Memory B cell (primary cell): Measurements from ENCODE around the gene FAM53B.

Source experiments
- ATAC-seq: fragments of 150-1000 bp; cut with Tn5 transposase; 2 replicates; pipeline ENCODE4 v1.10.0; 2021; ENCODE audit warnings: low read depth, mild to moderate bottlenecking, moderate library complexity
- DNase-seq, 2 donors: peaks; one replicate each; pipeline ENCODE4 v3.0.0; 2022; ENCODE audit warnings: low spot score in 2 of 2
- H3K27ac Mint-ChIP-seq: one replicate; pipeline ENCODE4 v1.8.0; 2022; ENCODE audit warnings: mild to moderate bottlenecking, moderate library complexity, mixed read lengths
- H3K27me3 Mint-ChIP-seq: one replicate; pipeline ENCODE4 v1.8.0; 2022; ENCODE audit warnings: mixed read lengths
- H3K36me3 Mint-ChIP-seq: one replicate; pipeline ENCODE4 v1.8.0; 2022; ENCODE audit warnings: mild to moderate bottlenecking, mixed read lengths
- H3K4me1 Mint-ChIP-seq: one replicate; pipeline ENCODE4 v1.8.0; 2022; ENCODE audit warnings: mixed read lengths
- H3K4me3 Mint-ChIP-seq: one replicate; pipeline ENCODE4 v1.8.0; 2022; ENCODE audit warnings: mild to moderate bottlenecking, moderate library complexity, mixed read lengths
- H3K9me3 Mint-ChIP-seq: one replicate; pipeline ENCODE4 v1.8.0; 2022; ENCODE audit warnings: mixed read lengths

Gene FAM53B

DNA sequence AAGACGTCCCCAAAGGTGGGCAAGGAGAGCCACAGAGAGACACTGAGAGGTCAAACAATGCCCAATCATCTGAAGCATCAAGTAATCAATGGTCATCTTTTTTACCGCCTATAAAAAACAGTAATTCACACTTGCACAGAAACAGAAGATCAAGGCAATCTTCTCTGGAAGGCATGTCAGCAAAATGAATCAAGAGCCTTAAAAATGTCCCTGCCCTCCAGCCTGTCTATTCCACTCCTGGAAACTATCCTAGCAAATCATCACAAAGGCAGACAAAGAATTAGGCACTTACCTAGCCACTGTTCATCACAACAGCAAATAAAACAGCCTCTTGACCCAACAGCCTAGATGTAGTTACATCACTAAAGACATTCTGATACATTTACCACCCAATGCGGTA is 48.9 kb downstream of the FAM53B start:
- Mint-ChIP-seq H3K4me3 (no peak overlapping the region), H3K36me3 (peaks cover 15% of the 10 kb centered on the region), H3K9me3 (no peaks in the 10 kb centered on the region), H3K4me1 (peaks cover 54% of the 10 kb centered on the region), H3K27ac (peak overlapping the region; percentile 95), H3K27me3 (no peaks in the 10 kb centered on the region)
- no peak for ATAC-seq
- DNase-seq = no peak

DNA sequence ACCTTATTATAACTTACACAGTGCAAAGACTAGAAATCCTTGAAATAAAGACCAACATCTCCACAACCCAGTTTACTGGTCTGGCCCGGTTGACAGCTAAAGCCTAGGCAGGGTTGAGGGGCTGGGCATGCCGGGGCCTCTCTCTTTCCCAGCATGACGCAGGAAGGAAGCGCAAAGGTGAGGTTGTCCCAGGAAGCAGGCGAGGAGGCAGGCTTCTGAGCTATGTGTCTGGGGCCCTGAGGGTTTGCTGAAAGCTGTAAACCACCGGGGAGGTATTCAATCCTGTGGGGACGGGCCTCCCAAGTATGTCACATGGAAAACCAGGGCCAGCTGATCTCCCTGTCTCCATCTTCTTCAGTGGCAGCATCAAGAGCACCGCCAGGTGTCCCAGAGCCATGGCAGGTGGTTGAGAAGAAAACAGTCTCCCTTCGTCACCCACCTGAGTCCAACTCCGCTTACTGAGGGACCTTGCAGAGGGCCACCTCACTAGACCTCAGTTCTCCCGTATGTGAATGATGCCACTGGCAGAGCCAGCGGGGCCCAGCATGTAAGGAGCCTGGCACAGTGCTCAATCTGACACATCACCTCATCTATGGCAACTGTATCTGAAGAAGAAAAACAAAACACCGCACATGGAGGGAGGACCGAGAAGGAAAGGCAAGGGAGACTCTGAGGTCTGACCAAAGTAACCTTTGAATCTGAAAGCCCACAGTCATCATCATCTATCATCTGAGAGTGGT is 49.5 kb downstream of the FAM53B start:
- no peak for DNase-seq
- no peak overlapping the region for H3K4me3 Mint-ChIP-seq
- ATAC-seq = no peak
- H3K27ac Mint-ChIP-seq = peak overlapping the region; percentile 95
- H3K9me3 Mint-ChIP-seq = no peaks in the 10 kb centered on the region
- no peaks in the 10 kb centered on the region for H3K27me3 Mint-ChIP-seq
- H3K4me1 Mint-ChIP-seq = peaks cover 49% of the 10 kb centered on the region
- H3K36me3 Mint-ChIP-seq = peaks cover 15% of the 10 kb centered on the region

DNA sequence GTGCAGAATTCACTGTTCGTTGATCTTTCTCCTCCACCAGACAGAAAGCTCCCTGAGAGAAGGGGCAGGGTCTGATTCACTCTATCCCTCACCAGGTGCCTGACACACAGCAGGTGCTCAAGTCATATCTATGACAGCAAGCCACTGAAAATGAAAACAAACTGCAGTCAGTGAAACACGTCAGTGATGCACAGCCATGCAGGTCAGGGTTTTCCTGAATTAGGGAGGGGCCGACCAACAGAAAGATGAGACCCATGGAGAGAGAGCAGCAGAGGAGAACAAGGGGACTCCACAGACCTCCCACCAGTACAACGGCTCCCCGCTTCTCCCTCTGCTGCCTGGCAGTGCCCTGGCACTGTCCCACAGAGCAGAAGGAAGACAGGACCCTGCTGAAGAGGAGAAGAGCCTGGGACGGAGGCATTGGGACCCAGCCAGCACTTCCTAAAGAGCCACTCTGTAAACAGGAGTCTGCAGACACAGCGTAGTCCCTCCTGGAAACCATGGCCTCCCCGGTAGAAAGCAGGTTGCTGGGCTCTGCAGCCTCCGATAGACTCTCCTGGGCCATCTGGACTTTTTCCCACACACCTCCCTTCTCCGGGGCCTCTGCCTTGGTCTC is 50.3 kb downstream of the FAM53B start:
- H3K4me3 Mint-ChIP-seq = no peak overlapping the region
- peaks cover 49% of the 10 kb centered on the region for H3K4me1 Mint-ChIP-seq
- ATAC-seq (peak; percentile 44), DNase-seq (no peak)
- H3K27ac Mint-ChIP-seq = peak overlapping the region; percentile 76
- H3K27me3 Mint-ChIP-seq = no peaks in the 10 kb centered on the region
- peaks cover 17% of the 10 kb centered on the region for H3K36me3 Mint-ChIP-seq
- no peaks in the 10 kb centered on the region for H3K9me3 Mint-ChIP-seq

DNA sequence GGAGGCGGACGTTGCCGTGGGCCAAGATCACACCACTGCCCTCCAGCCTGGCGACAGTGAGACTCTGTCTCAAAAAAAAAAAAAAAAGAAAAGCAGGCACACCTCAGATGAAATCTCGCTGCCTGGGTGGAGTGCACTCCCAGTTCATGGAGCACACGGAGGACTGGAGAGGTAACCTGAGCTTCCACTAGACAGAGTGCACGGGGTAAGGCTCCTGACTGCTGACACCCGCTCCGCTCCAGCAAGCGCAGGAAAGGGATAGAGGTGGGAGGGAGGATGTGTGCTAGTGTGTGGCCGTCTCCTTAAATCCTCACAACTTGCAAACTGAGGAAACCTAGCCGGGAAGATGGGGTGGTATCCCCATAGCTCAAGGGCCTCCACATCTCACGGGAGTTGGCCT is 50.8 kb downstream of the FAM53B start:
- Mint-ChIP-seq H3K36me3 (peaks cover 17% of the 10 kb centered on the region), H3K27me3 (no peaks in the 10 kb centered on the region), H3K4me1 (peaks cover 45% of the 10 kb centered on the region), H3K4me3 (no peak overlapping the region), H3K9me3 (no peaks in the 10 kb centered on the region), H3K27ac (peak overlapping the region; percentile 76)
- ATAC-seq = no peak
- no peak for DNase-seq

DNA sequence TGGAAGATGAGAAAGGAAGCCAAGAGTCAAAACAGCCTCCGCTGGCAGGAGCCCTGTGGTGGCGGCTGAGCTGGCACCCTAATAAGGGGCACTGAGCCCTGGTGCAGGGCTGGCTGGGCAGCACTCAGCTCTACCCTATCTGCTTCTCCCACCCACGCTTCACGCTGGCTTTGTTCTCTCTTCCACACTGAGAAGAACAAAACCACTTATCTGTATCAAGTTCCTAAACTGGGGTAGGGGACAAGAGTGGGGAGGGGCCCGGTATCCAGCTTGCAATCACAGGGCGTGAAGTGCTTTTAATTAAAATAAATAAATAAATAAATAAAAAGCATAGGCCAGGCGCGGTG is 52.1 kb downstream of the FAM53B start:
- Mint-ChIP-seq H3K4me1 (peaks cover 36% of the 10 kb centered on the region), H3K27me3 (no peaks in the 10 kb centered on the region), H3K27ac (no peak overlapping the region), H3K36me3 (peaks cover 17% of the 10 kb centered on the region), H3K9me3 (no peaks in the 10 kb centered on the region), H3K4me3 (no peak overlapping the region)
- DNase-seq = no peak
- ATAC-seq = no peak

DNA sequence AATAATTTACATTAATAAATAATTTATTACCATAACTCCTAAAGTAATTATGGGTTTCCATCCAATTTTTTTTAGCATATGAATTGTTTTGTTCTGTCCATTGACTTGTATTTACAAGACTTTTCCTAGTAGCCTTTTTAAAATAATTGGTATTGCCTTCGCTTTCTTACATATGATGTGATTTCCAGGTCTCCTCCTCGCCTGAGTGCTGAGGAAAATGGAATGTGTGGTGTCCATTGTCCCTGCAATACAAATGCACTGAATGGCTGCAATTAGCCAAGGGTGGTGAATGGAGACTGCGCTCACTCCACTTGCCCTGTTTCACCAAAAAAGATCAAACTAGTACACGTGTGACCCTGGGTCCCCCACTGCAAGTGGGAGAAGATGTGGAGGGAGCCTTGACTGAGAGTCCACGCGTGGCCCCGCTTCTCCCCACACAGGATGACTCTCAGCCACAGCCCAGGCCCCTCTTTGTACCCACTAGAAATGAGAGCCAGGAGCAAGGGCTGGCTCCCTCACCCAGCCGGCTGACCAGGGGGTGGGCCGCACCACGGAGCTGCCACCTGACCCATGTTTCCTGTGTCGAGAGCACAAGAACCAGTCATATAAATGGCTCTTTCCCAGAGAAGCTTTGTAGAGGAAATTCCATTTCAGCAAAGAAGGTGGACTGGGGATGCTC is 52.6 kb downstream of the FAM53B start:
- DNase-seq = no peak
- H3K4me3 Mint-ChIP-seq = no peak overlapping the region
- no peaks in the 10 kb centered on the region for H3K27me3 Mint-ChIP-seq
- H3K27ac Mint-ChIP-seq = no peak overlapping the region
- no peaks in the 10 kb centered on the region for H3K9me3 Mint-ChIP-seq
- peaks cover 33% of the 10 kb centered on the region for H3K4me1 Mint-ChIP-seq
- H3K36me3 Mint-ChIP-seq = peaks cover 18% of the 10 kb centered on the region
- ATAC-seq = no peak

DNA sequence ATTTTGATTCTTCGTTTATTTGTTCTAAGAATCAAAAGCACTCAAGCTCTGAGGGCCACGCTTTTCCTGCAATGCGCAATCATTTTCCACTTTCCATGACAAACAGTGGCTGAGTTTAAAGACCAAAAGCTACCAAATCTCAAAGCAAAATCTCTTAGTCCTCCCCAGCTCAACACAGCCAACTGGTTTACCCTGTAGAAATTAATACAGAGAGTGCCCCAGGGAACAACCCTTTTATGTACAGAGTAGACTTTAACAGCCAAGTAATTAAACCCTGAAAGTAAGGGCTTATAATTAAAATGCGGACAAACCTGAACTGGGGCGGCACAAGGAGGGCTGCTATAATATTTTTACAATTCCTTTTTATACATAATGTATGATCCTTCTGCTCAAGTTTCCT is 53.2 kb downstream of the FAM53B start:
- H3K9me3 Mint-ChIP-seq = no peaks in the 10 kb centered on the region
- H3K36me3 Mint-ChIP-seq = peaks cover 19% of the 10 kb centered on the region
- ATAC-seq = no peak
- no peaks in the 10 kb centered on the region for H3K27me3 Mint-ChIP-seq
- no peak for DNase-seq
- H3K4me3 Mint-ChIP-seq = no peak overlapping the region
- H3K4me1 Mint-ChIP-seq = peaks cover 33% of the 10 kb centered on the region
- H3K27ac Mint-ChIP-seq = no peak overlapping the region

DNA sequence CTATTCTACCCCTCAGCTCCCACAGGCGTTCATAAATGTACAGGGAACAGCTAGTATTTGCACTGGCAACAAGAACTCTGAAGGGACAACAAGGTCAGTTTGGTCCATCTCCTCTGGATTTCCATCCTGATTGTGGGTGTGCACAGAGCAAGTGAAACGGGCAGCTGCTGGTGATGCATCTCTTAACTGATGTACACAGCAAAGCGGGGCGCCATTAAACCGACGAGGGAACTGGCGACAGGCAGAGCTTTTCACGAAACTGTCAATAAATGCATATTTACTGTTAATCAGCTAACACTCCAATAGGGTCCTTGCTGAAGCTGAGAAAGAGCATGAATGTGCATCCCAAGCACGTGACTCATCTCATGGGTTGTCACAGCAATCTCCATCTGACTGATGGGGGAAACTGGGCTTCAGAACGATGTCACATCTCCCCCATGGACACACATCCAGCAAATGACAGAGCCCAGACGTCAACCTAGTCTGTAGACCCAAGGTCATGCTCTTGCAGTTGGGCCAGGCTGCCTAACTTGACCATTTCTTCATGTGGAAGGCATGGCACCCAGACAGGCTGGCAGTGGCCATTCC is 54.2 kb downstream of the FAM53B start:
- Mint-ChIP-seq H3K27ac (no peak overlapping the region), H3K9me3 (no peaks in the 10 kb centered on the region), H3K4me3 (no peak overlapping the region), H3K27me3 (no peaks in the 10 kb centered on the region), H3K4me1 (peaks cover 37% of the 10 kb centered on the region), H3K36me3 (peaks cover 14% of the 10 kb centered on the region)
- DNase-seq = no peak
- no peak for ATAC-seq

DNA sequence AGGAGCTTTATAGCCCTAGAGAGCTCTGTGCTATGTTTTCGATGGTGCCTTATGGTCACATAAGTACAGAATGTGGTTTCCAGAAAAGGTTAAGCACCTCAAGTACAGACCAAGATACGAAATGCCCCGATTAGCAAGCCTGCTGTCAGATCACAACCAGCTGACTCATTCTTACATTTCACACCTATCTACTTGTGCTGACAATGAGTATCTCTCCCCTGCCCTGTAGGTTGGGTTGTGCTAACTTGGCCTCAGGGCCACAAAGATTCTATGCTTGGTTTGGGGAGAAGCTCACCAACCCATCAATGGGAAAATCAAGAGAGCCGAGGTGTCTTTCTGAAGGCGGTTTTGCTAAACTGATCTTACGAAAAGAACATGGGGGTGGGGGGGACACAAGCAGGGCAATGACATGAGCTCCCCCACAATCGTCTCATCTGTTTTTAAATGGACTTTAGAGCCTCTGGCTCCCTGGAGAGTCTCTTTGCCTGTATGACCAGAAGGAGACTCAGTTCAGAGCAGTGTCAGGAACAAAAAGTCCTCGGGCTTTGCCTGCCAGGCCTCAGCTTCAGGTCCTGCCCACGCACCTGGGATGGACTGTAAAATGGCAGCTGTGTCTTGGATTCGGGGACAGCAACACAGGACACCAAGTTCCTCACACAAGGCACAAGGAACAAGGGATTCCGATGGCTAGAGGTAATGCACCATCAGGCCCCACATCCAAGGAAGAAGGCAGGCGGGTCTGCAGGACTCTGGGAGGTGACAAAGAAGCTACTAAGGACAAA is 55.1 kb downstream of the FAM53B start:
- H3K36me3 Mint-ChIP-seq = peaks cover 14% of the 10 kb centered on the region

DNA sequence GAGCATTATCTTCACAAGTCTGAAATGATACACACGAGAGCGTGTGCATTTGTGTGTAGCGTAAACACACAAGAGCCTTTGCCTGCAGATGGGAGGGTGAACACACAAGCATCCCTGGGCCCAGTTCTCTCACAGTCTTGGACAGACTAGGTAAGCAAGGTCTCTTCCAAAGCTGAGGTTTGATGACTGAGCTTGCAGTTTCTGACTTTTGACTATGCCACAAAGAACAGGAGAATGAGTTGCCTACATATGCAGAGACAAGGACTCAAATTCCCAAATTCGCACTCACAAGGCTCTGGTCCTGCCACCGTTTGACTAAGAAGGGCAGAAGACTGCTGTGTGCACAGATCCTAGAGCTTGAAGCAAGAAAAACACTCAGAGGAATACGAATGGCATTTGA is 55.8 kb downstream of the FAM53B start:
- H3K36me3 Mint-ChIP-seq = peaks cover 8% of the 10 kb centered on the region
- H3K4me3 Mint-ChIP-seq = no peak overlapping the region
- ATAC-seq = no peak

More for the DNA sequence above, 55.1 kb downstream of the FAM53B start:
- peak overlapping the region; percentile 76 for H3K27ac Mint-ChIP-seq
- ATAC-seq (no peak), DNase-seq (no peak)
- H3K27me3 Mint-ChIP-seq = no peaks in the 10 kb centered on the region
- peaks cover 42% of the 10 kb centered on the region for H3K4me1 Mint-ChIP-seq
- H3K9me3 Mint-ChIP-seq = no peaks in the 10 kb centered on the region
- H3K4me3 Mint-ChIP-seq = no peak overlapping the region

DNA sequence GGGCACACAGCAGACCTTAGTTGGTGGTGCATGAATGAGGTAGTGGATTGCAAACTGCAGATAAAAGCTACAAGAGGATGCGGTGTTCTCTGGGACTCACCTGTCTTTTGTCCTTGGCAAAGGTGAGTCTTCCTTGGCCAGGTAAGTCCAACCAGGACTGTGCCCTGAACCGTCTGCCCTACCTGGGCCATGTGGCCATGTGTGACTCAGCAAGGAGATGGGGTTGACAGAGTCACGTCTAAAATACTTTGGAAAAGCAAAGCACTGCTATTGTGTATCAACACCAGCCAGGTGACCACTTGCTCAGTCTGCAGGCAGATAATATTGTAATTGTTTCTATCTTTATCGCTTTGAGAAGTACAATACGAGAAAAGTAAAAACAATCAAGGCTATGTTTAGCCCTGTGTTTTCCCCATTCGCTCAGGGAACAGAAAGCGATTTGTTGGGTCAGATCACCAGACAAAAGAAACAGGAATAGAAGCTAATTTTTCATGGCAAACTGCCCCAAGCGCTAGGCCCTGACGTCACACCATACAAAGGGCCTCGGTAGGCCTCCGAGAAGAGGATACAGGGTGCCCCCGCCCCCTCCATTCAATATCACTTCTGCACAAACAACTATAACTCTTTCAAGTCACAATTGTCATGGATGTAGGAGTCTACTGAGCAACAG is 57.3 kb downstream of the FAM53B start:
- Mint-ChIP-seq H3K27me3 (no peaks in the 10 kb centered on the region), H3K4me3 (no peak overlapping the region), H3K9me3 (no peaks in the 10 kb centered on the region), H3K4me1 (peaks cover 43% of the 10 kb centered on the region), H3K36me3 (peaks cover 8% of the 10 kb centered on the region), H3K27ac (peak overlapping the region; percentile 65)
- no peak for ATAC-seq
- DNase-seq = no peak

More for the DNA sequence above, 55.8 kb downstream of the FAM53B start:
- no peaks in the 10 kb centered on the region for H3K27me3 Mint-ChIP-seq
- H3K27ac Mint-ChIP-seq = peak overlapping the region; percentile 76
- H3K9me3 Mint-ChIP-seq = no peaks in the 10 kb centered on the region
- no peak for DNase-seq
- peaks cover 43% of the 10 kb centered on the region for H3K4me1 Mint-ChIP-seq

DNA sequence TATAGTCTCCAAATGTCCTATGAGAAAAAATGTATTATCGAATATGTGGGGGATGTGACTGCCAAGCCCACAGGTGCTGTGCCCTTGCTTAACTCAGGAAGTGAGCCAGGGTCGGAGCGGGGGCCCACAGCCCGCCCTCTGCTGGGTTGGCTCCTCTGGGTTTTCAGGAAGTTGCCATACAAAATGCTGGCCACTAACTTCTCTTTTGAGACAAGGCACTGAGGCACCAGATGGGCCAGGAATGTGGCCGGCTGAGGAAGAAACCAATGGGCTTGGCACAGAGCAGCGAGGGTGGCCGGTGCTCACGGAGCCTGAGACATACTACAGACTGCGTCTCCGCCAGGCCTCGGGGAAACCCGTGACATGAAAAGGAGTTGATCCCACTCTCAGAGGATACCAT is 58.9 kb downstream of the FAM53B start:
- Mint-ChIP-seq H3K36me3 (peaks cover 15% of the 10 kb centered on the region), H3K4me1 (peaks cover 42% of the 10 kb centered on the region), H3K27ac (peak overlapping the region; percentile 65), H3K27me3 (no peaks in the 10 kb centered on the region), H3K4me3 (no peak overlapping the region), H3K9me3 (no peaks in the 10 kb centered on the region)
- DNase-seq = peak in 1 of 2 donors; percentile 24
- peak; percentile 73 for ATAC-seq

DNA sequence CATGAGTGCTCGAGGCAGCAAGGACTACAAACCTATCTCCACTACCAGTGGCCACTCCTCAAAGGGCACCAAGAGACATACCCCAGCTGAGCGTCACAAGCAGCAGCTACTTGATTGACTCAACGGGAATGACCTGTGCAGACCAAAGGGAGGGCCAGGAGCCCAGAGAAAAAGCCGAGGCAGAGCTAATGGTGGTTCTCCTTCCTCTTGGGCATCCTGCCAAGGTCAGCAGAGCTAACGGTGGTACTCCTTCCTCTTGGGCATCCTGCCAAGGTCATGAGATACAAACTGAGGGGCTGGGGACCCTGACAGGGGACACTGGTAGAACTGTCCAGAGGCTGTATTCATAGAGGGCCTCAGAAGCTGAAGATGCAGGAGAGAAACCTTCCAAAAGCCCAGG is 60.4 kb downstream of the FAM53B start:
- Mint-ChIP-seq H3K36me3 (peaks cover 14% of the 10 kb centered on the region), H3K4me1 (peaks cover 38% of the 10 kb centered on the region), H3K27ac (peak overlapping the region; percentile 74), H3K27me3 (no peaks in the 10 kb centered on the region), H3K9me3 (no peaks in the 10 kb centered on the region), H3K4me3 (peak overlapping the region; percentile 51)
- no peak for DNase-seq
- ATAC-seq = peak; percentile 34
